GM18909 (cell line): Measurements from ENCODE around the gene CRELD2.

Experiments used
- ATAC-seq: cut with Tn5 transposase; IDR thresholded peaks from one replicate; pipeline ENCODE4 v1.9.1; 2021; ENCODE audit warnings: mild to moderate bottlenecking; ENCODE audit not compliant: unreplicated experiment, poor library complexity

CRELD2 gene

GRCh38 chr22:49910229-49911155 is 7.9 kb upstream of the CRELD2 start:
- no peak for ATAC-seq

- ATAC-seq, result no peak
Observed at GRCh38 chr22:49911881-49912625, 6.4 kb upstream of the CRELD2 start.

- no peak for ATAC-seq
Observed at GRCh38 chr22:49913026-49913425, 5.4 kb upstream of the CRELD2 start.

GRCh38 chr22:49913446-49913845 is 5.0 kb upstream of the CRELD2 start:
- ATAC-seq, result no peak

- ATAC-seq, result no peak
Observed at GRCh38 chr22:49914256-49914655, 4.2 kb upstream of the CRELD2 start.

GRCh38 chr22:49915610-49916009 is 2.8 kb upstream of the CRELD2 start:
- ATAC-seq, result no peak

GRCh38 chr22:49916831-49917230 is 1.6 kb upstream of the CRELD2 start:
- ATAC-seq, result no peak

- ATAC-seq, result no peak
Observed at GRCh38 chr22:49918911-49919881, 762 bp downstream of the CRELD2 start.

- ATAC-seq, result no peak
Observed at GRCh38 chr22:49920859-49921258, 2.4 kb downstream of the CRELD2 start.

- no peak for ATAC-seq
Observed at GRCh38 chr22:49921508-49922278, 3.3 kb downstream of the CRELD2 start.

- no peak for ATAC-seq
Observed at GRCh38 chr22:49922484-49922883, 4.0 kb downstream of the CRELD2 start.

GRCh38 chr22:49922926-49923325 is 4.5 kb downstream of the CRELD2 start:
- ATAC-seq, result no peak

- no peak for ATAC-seq
Observed at GRCh38 chr22:49923445-49923844, 5.0 kb downstream of the CRELD2 start.

GRCh38 chr22:49924113-49924833 is 5.8 kb downstream of the CRELD2 start:
- no peak for ATAC-seq

- ATAC-seq, result no peak
Observed at GRCh38 chr22:49925525-49926128, 7.2 kb downstream of the CRELD2 start.

- no peak for ATAC-seq
Observed at GRCh38 chr22:49926916-49927315, 8.5 kb downstream of the CRELD2 start.

- ATAC-seq, result no peak
Observed at GRCh38 chr22:49927483-49928184, 9.2 kb downstream of the CRELD2 start.

- no peak for ATAC-seq
Observed at GRCh38 chr22:49928185-49928495, 9.7 kb downstream of the CRELD2 start.
